GM19240 (cell line): ENCODE results near the gene UGT1A3.
"Not testable (repeated sequence)": the region's sequence is repeated elsewhere in the genome, so short reads cannot be mapped to it uniquely, and the experiment has no call there.

Experiments
- DNase-seq: peaks from one replicate; pipeline ENCODE4 v3.0.0; 2011; ENCODE audit warnings: low spot score; ENCODE audit not compliant: insufficient read length

UGT1A3 gene

DNA sequence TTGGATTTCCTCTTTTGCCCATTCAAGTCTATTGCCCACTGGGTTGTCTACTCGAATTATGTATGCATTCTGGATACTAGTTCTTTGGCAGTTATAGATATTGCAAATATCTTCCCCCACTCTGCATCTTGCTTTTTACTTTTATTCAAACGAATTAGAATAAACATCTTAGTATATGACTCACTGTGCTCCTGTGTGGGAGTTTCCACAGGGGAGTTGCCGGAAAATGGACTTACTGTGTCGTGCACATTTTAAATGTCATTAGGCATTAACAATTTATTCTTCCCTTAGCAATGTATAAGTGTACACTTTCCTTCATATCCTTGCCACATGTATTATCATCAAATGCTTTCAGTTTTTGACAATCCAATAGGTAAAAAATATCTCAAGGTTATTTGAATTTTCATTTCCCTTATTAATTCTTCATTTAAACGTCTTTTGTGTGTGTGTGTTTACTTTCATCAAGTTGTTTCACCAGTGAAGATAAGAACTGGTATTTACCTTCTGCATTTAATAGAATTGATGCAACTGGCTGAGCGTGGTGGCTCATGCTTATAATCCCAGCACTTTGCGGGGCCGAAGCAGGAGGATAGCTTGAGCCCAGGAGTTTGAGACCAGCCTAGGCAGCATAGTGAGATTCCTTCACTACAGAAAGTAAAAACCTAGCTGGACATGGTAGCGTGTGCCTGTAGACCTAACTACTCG, 20.8 kb upstream of the UGT1A3 start:
- DNase-seq, result no peak

DNA sequence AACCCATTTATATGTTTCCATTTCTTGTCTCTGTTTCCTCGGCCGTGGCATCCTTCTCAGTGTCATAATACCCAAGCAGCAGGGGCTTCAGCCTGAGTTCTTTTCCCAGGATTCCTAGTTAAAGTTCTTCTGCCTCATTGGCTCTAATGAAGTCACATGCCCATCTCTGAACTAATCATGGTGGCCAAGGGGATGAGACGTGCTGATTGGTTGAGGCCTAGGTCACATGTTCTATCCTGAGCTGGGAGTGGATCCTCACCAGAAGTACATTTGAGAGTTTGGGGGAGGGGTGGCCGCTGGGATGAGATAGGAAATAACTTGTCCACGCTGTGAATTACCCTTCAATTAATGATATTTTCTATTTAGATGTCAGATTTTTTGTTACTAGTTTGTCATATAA, 19.9 kb upstream of the UGT1A3 start:
- DNase-seq, result no peak

DNA sequence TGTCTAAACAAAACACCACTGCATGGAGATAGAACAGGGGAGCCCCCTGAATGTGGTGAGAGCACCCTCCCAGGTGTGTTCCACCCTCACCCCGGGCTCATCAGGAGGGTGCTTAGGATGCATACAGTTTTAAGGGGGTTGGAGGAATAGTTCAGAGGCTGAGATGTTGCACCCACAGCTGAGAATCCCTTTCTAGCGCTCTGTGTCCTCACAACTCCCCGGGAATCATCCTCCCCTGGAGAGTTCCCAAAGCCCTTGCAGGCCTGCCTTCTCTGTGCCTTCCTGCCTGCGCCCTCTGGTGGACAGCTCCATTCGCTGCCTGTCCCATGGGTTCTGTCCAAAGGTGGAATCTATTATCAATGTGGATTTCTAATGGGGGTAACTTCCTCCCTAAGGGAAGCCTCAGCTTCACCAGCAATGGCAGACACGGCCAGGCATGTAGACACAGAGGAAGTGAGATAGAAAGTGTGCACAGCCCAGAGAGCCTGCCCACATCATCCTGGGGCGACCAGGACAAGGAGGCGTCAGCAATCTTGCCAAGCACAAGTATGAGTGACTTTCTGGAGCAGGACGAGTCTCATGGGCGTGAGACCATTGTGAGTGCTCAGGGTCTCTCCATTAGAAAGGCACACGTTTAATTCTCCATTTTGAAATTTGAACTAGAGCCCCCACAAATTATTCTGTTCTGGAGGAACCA, 17.4 kb upstream of the UGT1A3 start:
- peak; percentile 28 for DNase-seq

DNA sequence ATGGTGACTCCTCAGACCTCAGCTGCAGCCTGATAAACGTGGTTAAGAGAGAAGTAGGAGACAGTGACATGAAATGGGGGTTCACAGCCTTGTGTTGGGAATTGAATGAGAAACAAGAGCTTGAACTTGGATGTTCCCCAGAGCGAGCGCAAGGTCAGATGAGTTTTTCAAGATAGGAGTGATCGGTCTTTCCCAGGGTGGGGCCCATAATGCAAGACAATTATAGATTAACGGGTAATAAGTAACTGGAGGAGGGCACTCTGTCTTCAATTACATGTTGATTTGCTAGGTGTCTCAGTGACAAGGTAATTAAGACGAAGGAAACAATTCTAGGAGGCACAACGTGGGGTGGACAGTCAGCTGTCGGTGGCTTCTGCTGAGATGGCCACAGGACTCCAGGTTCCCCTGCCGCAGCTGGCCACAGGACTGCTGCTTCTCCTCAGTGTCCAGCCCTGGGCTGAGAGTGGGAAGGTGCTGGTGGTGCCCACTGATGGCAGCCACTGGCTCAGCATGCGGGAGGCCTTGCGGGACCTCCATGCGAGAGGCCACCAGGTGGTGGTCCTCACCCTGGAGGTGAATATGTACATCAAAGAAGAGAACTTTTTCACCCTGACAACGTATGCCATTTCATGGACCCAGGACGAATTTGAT, 16.1 kb upstream of the UGT1A3 start, which contains the start of gene UGT1A5:
Gene UGT1A5 (plus strand): TSS at position 297 of the 651 bp plus-strand sequence. CDS start 85 bp downstream, at position 382.
- DNase-seq, result no peak

DNA sequence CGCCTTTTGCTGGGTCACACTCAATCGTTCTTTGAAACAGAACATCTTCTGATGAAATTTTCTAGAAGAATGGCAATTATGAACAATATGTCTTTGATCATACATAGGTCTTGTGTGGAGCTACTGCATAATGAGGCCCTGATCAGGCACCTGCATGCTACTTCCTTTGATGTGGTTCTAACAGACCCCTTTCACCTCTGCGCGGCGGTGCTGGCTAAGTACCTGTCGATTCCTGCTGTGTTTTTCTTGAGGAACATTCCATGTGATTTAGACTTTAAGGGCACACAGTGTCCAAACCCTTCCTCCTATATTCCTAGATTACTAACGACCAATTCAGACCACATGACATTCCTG, 15.6 kb upstream of the UGT1A3 start:
- no peak for DNase-seq

DNA sequence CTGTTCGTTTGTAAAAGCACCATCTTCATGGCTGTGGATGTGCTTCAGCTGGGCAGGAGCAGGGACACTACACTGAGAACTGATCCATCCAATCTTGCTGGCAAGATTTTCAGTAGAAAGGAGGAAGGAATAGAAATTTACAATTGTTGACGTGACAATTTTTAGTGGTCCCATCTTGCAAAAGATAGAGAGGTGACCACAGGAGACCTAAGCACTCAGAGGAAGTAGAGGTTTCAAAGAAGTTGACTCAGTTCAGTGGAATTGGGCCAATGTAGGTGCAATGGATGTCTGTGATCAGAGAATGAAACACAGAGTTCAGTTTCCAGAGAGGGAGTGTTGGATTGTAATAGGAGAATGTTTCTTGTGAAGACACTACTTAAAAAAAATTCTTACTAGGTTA, 14.7 kb upstream of the UGT1A3 start:
- DNase-seq, result no peak

DNA sequence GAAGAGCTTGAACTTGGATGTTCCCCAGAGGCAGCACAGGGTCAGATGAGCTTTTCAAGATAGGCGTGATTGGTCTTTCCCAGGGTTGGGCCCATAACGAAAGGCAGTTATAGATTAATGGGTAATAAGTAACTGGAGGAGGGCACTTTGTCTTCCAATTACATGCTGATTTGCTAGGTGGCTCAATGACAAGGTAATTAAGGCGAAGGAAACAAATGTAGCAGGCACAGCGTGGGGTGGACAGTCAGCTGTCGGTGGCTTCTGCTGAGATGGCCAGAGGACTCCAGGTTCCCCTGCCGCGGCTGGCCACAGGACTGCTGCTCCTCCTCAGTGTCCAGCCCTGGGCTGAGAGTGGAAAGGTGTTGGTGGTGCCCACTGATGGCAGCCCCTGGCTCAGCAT, 10.3 kb upstream of the UGT1A3 start, which contains the start of gene UGT1A4:
Gene UGT1A4 (plus strand): TSS at position 185 of the 400 bp plus-strand sequence. CDS start 85 bp downstream, at position 270.
- DNase-seq, result no peak

DNA sequence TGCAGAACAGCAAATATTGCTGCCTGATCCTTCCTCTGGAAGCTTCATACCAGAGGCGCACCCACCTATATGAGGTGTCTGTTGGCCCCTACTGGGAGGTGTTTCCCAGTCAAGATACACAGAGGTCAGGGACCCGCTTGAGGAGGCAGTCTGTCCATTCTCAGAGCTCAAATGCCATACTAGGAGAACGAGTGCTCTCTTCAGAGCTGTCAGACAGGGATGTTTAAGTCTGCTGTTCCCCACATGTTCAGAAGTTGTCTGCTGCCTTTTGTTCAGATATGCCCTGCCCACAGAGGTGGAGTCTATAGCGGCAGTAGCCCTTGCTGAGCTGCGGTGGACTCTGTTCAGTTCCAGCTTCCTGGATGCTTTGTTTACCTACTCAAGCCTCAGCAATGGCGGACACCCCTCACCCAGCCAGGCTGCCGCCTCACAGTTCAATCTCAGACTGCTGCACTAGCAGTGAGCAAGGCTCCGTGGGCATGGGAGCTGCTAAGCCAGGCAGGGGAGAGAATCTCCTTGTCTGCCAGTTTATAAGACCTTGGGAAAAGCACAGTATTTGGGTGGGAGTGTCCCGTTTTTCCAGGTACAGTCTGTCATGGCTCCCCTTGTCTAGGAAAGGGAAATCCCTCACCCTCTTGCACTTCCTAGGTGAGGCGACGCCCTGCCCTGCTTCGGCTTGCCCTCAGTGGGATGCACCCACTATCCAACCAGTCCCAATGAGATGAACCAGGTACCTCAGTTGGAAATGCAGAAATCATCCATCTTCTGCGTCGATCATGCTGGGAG, 8.2 kb downstream of the UGT1A3 start:
- DNase-seq, result not testable (repeated sequence)

DNA sequence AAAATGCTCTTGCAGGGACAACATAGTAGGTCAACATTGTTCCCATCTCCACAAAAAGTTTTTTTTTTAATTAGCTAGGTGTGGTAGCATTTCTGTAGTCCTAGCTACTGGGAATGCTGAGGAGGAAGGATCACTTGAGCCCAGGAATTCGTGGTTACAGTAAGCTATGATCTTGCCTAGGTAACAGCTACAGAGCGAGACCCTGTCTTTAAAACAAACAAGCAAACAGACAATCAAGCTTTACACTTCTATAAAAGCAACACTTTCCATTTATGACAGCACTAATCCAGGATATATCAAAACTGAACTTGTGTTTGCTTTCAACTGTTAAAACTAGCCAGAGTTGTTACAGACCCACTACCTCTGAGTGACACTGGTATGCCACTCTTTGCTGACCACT, 12.0 kb downstream of the UGT1A3 start:
- no peak for DNase-seq

DNA sequence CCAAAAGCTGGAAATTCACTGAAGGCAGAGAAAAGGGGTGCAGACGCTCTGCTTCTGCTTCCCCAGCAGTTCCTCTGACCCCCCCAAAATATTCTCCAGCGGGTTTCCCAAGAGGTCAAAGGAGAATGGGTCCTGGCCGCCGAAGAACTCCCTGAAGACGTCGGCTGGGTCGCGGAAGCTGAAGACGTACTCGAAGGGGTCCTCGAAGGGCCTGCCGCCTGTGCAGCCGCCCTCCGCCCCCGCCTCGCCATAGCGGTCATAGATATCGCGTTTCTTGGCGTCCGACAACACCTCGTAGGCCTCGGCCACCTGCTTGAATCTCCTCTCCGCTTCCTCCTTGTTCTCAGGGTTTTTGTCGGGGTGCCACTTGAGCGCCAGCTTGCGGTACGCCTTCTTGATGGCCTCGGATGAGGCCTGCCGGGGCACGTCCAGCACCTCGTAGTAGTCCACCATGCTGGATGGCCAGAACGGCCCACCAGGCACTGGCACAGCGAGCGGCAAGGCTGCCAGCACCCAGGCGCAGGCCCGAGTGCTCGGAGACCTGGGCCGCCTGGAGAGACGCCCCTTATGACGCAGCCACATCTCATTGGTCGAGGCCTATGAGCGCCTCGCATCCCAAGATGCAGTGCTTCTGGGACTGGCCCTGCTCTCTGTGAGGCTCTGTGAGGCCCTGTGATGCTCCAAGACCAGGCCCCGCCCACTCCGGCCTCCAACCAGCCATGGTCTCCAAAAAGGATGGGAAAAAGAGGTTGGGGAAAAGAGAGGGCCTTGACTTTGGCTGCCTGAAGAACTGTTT, 14.8 kb downstream of the UGT1A3 start:
- no peak for DNase-seq

DNA sequence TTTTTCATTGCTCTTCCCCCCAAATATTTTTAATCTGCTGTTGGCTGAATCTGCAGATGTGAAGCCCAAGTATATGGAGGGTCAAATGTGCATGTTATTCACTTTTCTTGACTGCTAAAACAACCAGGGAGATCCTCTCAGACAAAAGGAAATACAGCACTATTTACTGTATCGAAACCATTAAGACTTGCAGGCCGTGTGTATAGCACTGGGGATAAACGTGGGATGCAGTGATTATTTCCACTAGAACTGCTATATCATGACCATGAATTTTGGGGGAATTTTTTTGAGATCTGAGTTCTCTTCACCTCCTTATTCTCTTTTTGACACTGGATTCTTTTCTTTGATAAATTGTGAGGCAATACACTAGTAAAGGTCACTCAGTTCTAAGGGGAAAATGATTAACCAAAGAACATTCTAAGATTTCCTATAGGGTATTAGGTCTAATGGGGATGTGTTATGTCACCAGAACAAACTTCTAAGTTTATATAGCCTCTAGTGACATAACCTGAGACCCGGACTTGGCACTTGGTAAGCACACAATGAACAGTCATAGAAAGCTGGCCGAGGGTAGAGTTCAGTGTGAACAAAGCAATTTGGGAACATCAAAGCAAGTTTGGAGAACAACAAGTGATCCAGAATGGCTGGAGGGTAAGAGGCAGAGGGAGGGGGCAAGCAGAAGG, 16.4 kb downstream of the UGT1A3 start:
- no peak for DNase-seq

DNA sequence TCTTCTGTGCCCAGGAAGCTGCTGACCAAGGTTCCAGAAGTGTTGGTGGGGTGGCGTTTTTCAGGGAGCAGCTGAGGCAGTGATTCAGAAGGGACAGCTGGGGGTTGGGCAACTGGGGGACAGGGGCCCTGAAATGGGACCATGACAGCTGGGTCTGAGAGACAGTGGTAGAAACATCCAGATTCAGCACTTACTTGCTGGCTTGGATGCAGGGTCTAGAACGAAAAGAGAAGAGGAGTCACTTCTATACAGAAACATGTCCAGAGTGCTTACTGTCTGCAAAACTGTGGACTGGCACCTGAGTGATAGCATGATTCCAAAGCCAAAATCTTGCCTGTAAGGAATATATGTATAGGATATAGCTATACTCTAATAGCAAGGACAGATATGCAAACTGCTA, 17.0 kb downstream of the UGT1A3 start:
- DNase-seq, result not testable (repeated sequence)

DNA sequence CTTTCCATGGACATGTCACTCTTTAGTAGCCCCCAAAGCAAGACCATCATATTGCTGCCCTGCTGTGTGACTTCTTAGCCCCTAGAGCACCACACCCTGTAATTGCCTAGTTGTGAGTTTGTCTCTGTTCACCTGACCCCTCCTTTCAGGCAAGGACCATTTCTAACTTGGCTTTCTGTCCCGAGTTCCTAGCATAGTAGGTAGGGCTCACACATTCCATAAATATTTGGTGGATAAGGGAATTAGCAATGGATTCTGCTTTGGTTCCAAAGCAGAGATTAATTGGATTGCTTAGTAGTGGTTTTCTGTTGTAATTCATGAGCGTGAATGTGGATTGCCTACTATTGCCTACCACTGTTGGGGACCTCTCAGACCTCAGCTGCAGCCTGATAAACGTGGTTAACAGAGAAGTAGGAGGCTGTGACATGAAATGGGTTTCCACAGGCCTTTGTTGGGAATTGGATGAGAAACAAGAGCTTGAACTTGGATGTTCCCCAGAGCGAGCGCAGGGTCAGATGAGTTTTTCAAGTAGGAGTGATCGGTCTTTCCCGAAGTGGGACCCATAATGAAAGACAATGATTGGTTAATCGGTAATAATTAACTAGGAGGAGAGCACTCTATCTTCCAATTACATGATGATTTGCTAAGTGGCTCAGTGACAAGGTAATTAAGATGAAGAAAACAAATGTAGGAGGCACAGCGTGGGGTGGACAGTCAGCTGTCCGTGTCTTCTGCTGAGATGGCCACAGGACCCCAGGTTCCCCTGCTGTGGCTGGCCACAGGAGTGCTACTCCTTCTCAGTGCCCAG, 17.8 kb downstream of the UGT1A3 start:
- no peak for DNase-seq

DNA sequence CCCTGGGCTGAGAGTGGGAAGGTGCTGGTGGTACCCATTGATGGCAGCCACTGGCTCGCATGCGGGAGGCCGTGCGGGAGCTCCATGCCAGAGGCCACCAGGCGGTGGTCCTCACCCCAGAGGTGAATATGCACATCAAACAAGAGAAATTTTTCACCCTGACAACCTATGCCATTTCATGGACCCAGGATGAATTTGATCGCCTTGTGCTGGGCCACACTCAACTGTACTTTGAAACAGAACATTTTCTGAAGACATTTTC, 18.4 kb downstream of the UGT1A3 start:
- DNase-seq, result no peak

DNA sequence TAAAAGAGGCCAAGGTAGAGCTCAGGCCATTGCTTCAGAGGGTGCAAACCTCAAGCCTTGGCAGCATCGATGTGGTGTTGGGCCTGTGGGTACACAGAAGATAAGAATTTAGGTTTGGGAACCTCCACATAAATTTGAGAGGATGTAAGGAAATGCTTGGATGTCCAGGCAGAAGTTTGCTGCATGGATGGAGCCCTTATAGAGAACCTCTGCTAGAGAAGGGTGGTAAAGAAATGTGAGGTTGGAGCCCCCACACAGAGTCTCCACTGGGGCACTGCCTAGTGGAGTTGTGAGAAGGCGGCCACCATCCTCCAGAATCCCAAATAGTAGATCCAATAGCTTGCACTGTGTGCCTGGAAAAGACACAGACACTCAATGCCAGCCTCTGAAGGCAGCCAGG, 21.8 kb downstream of the UGT1A3 start:
- DNase-seq, result not testable (repeated sequence)

DNA sequence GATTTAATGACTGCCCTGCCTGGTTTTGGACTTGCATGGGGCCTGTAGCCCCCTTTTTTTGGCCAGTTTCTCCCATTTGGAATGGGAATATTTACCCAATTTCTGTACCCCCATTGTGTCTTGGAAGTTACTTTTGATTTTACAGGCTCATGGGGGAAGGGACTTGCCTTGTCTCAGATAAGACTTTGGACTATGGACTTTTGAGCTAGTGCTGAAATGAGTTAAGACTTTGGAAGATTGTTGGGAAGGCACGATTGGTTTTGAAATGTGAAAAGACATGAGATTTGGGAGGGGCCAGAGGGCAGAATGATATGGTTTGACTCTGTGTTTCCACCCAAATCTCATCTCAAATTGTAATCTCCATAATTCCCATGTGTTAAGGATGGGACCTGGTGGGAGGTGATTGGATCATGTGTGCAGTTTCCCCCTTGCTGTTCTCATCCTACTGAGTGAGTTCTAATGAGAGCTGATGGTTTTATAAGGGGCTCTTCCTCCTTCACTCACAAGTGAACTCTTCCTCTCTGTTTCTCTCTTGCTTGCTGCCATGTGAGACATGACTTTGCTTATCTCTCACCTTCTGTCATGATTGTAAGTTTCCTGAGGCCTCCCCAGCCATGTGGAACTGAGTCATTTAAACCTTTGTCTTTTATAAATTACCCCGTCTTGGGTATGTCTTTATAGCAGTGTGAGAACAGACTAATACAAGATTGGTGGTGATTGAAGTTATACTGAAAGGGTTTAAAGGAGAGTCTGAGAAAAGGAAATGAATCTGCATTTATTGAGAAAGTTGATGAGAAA, 22.6 kb downstream of the UGT1A3 start:
- not testable (repeated sequence) for DNase-seq

DNA sequence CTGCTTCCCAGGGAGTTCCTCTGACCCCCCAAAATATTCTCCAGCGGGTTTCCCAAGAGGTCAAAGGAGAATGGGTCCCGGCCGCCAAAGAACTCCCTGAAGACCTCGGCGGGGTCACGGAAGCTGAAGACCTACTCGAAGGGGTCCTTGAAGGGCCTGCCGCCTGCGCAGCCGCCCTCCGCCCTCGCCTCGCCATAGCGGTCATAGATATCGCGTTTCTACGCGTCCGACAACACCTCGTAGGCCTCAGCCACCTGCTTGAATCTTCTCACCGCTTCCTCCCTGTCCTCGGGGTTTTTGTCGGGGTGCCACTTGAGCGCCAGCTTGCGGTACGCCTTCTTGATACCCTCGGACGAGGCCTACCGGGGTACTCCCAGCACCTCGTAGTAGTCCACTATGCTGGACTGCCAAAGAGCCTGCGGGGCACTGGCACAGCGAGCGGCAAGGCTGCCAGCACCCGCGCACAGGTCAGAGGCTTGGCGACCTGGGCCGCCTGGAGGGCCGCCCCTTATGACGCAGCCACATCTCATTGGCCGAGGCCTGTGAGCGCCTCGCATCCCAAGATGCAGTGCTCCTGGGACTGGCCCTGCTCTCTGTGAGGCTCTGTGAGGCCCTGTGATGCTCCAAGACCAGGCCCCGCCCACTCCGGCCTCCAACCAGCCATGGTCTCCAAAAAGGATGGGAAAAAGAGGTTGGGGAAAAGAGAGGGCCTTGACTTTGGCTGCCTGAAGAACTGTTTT, 26.2 kb downstream of the UGT1A3 start:
- DNase-seq, result no peak

DNA sequence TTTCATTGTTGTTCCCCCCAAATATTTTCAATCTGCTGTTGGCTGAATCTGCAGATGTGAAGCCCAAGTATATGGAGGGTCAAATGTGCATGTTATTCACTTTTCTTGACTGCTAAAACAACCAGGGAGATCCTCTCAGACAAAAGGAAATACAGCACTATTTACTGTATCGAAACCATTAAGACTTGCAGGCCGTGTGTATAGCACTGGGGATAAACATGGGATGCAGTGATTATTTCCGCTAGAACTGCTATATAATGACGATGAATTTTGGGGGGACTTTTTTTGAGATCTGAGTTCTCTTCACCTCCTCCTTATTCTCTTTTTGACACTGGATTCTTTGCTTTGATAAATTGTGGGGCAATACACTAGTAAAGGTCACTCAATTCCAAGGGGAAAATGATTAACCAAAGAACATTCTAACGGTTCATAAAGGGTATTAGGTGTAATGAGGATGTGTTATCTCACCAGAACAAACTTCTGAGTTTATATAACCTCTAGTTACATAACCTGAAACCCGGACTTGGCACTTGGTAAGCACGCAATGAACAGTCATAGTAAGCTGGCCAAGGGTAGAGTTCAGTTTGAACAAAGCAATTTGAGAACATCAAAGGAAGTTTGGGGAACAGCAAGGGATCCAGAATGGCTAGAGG, 27.7 kb downstream of the UGT1A3 start:
- no peak for DNase-seq
